H1 (cell line): Measurements from ENCODE around the gene TPO. TPM values are rescaled to one million over a fixed set of nuclear protein-coding genes. Genes with fewer than 3 reads are reported as not detected.

ENCODE experiments used
- BACH1 ChIP-seq: IDR thresholded peaks from 2 replicates; pipeline ENCODE4 v1.6.1; 2012; ENCODE audit warnings: low read length, improper control_type of control experiment
- CTBP2 ChIP-seq: IDR thresholded peaks from 2 replicates; pipeline ENCODE4 v1.7.0; 2011; ENCODE audit warnings: borderline replicate concordance, mild to moderate bottlenecking, moderate library complexity, mixed read lengths, low read length; ENCODE audit not compliant: insufficient read depth, insufficient read length
- CTCF ChIP-seq, 3 experiments: IDR thresholded peaks; 1 replicate in 2 of 3; 2 replicates in 1 of 3; pipeline versions ENCODE4 v1.5.1 to v1.6.1; 2011; ENCODE audit warnings: low read length in 3 of 3, mild to moderate bottlenecking in 3 of 3, inconsistent platforms in 2 of 3, low read depth in 1 of 3, moderate library complexity in 1 of 3; ENCODE audit not compliant: insufficient read depth in 1 of 3; ENCODE audit errors: control extremely low read depth in 1 of 3
- GTF2F1 ChIP-seq: IDR thresholded peaks from 2 replicates; pipeline ENCODE4 v1.6.1; 2012; ENCODE audit warnings: low read depth, low read length, improper control_type of control experiment, borderline replicate concordance
- SRF ChIP-seq: IDR thresholded peaks from 2 replicates; pipeline ENCODE4 v1.6.1; 2011; ENCODE audit warnings: mild to moderate bottlenecking, low read depth, low read length, moderate library complexity
- polyA plus RNA-seq, 7 experiments: library from polyadenylated mRNA; depleted of rRNA in 3 of 7; stranded (reverse) in 5 of 7; unstranded in 2 of 7; fragments of >200 nt in 5 of 7; fragments of 200-250 nt in 2 of 7; gene quantifications; 1 replicate in 5 of 7; 2 replicates in 1 of 7; 4 replicates in 1 of 7; pipeline versions ENCODE4 v1.2.1 to v1.2.3, GENCODE V29; 2011 to 2013; ENCODE audit warnings: missing spikeins in 2 of 7, mixed read lengths in 2 of 7
- total RNA-seq: library from RNA; stranded (reverse); fragmentation: NEBNext Ultra II Directional; extraction: Animal tissue kit (Norgen Biotek cat#: 25700); gene quantifications from 2 replicates; pipeline ENCODE4 v1.2.1, GENCODE V29; 2021

The TPO gene
- total and polyA plus RNA-seq, 2 of the 8 experiments (the other 6 are each of a cell fraction or from before 2014, with no cell fraction given): not detected

GRCh38 chr2:1588051-1588977 lies 175.1 kb downstream of the TPO start (continued):
- TF ChIP-seq BACH1 (no peak), GTF2F1 (no peak), SRF (no peak), CTCF (IDR thresholded peaks at IDR 0.05; ENCODE audit: control extremely low read depth in 1 of 3, insufficient read depth in 1 of 3, low read depth in 1 of 3, low read length in 3 of 3) (no peak), CTBP2 (no peak)
